ENCODE measurements around the gene ZFP91.
A peak's percentile ranks its signal among the peaks of the same experiment; 100 is the strongest.

Gene ZFP91

GRCh38 chr11:58617976-58618557, 39.2 kb downstream of the ZFP91 start:
- Histone ChIP-seq H3K4me3 (IDR thresholded peaks at IDR 0.05; ENCODE audit: insufficient read depth, low read depth, low read length) (no peak overlapping the region), H3K4me2 (no peak overlapping the region), H3K4me1 (ENCODE audit: low read depth, poor library complexity, severe bottlenecking) (no peaks in the 10 kb centered on the region), H4K20me1 (ENCODE audit: insufficient read depth) (no peaks in the 10 kb centered on the region), H3K27me3 (ENCODE audit: insufficient read depth, low read depth) (no peaks in the 10 kb centered on the region), H3K9ac (no peak overlapping the region), H3K27ac (no peak overlapping the region), H3K36me3 (ENCODE audit: insufficient read depth) (peaks cover 8% of the 10 kb centered on the region; the same call in 1 of the 2 replicates), H3K79me2 (ENCODE audit: insufficient read depth, low read depth) (no peaks in the 10 kb centered on the region), H2AFZ (ENCODE audit: low read depth) (no peak overlapping the region)
- TF ChIP-seq, protein P1, sequence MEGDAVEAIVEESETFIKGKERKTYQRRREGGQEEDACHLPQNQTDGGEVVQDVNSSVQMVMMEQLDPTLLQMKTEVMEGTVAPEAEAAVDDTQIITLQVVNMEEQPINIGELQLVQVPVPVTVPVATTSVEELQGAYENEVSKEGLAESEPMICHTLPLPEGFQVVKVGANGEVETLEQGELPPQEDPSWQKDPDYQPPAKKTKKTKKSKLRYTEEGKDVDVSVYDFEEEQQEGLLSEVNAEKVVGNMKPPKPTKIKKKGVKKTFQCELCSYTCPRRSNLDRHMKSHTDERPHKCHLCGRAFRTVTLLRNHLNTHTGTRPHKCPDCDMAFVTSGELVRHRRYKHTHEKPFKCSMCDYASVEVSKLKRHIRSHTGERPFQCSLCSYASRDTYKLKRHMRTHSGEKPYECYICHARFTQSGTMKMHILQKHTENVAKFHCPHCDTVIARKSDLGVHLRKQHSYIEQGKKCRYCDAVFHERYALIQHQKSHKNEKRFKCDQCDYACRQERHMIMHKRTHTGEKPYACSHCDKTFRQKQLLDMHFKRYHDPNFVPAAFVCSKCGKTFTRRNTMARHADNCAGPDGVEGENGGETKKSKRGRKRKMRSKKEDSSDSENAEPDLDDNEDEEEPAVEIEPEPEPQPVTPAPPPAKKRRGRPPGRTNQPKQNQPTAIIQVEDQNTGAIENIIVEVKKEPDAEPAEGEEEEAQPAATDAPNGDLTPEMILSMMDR (conservative IDR thresholded peaks at IDR 0.05; ENCODE audit: low read depth, low read length): 0 out of 2 replicates have a peak, but pooled peaks have one; percentile 22

- H3K9ac ChIP-seq: no peak overlapping the region
- TF ChIP-seq, protein P1 (conservative IDR thresholded peaks at IDR 0.05; ENCODE audit: low read depth, low read length): no peak
- no peak overlapping the region for H3K4me3 ChIP-seq (IDR thresholded peaks at IDR 0.05; ENCODE audit: insufficient read depth, low read depth, low read length)
- no peaks in the 10 kb centered on the region for H3K27me3 ChIP-seq (ENCODE audit: insufficient read depth, low read depth)
- no peaks in the 10 kb centered on the region for H4K20me1 ChIP-seq (ENCODE audit: insufficient read depth)
- no peak overlapping the region for H3K4me2 ChIP-seq
- H3K79me2 ChIP-seq (ENCODE audit: insufficient read depth, low read depth): no peaks in the 10 kb centered on the region
- H3K27ac ChIP-seq: no peak overlapping the region
- H3K36me3 ChIP-seq (ENCODE audit: insufficient read depth): peaks cover 4% of the 10 kb centered on the region; the same call in 1 of the 2 replicates
- H3K4me1 ChIP-seq (ENCODE audit: low read depth, poor library complexity, severe bottlenecking): peaks cover 12% of the 10 kb centered on the region
- no peak overlapping the region for H2AFZ ChIP-seq (ENCODE audit: low read depth)
Observed at GRCh38 chr11:58621586-58622262, 42.9 kb downstream of the ZFP91 start.

DNA sequence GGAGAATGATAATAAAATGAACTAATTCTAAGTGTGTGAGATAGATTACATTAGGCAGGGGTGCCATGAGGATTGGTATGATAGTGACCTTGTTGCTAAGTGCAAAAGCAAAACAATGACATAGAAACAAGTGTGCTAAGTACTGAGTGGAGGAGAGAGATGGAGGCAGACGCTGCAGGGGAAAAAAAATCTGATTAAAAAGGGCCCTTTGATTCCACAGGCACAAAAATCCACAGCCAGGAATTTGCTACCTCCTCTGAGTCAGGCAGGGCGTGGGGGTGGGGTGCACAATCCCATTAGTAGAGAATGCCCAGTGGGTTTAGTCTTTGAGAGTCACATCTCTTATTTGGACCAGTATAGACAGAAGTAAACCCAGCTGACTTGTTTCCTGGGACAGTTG, 43.5 kb downstream of the ZFP91 start, which contains the start of gene CNTF:
Gene CNTF, plus strand, starts transcription at position 322 of the 400 bp plus-strand sequence. CDS start 88 bp downstream, outside the sequence.
- H2AFZ ChIP-seq (ENCODE audit: low read depth): no peak within 1 kb of the TSS
- H3K36me3 ChIP-seq (ENCODE audit: insufficient read depth): peaks cover 4% of the 10 kb centered on the region; the same call in 1 of the 2 replicates
- H3K4me1 ChIP-seq (ENCODE audit: low read depth, poor library complexity, severe bottlenecking): peaks cover 18% of the 10 kb centered on the region
- H4K20me1 ChIP-seq (ENCODE audit: insufficient read depth): no peaks in the 10 kb centered on the region
- H3K9ac ChIP-seq: no peak within 1 kb of the TSS
- TF ChIP-seq, protein P1 (conservative IDR thresholded peaks at IDR 0.05; ENCODE audit: low read depth, low read length): no peak
- no peaks in the 10 kb centered on the region for H3K79me2 ChIP-seq (ENCODE audit: insufficient read depth, low read depth)
- H3K27me3 ChIP-seq (ENCODE audit: insufficient read depth, low read depth): no peaks in the 10 kb centered on the region
- no peak within 1 kb of the TSS for H3K4me3 ChIP-seq (IDR thresholded peaks at IDR 0.05; ENCODE audit: insufficient read depth, low read depth, low read length)
- H3K4me2 ChIP-seq: no peak within 1 kb of the TSS
- H3K27ac ChIP-seq: no peak within 1 kb of the TSS

DNA sequence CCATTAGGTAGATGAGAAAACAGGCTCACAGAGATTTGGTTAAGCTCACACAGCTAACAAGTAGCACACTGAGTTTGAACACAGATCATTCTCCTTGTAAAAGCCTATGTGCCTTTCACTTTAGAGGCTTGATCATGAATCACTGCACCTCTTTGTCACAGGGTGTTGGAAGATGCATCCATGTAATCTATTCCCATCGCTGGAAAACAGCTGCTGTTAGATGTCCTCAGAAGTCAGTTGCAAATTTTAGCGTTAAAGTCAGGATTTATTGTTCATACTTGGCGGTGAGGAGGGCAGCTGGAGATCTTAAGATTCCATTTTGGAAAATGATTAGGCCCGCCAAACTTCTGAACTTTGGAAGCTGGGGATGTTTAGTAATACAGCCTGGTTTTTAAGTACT, 46.2 kb downstream of the ZFP91 start:
- Histone ChIP-seq H3K36me3 (ENCODE audit: insufficient read depth) (peaks cover 4% of the 10 kb centered on the region; the same call in 1 of the 2 replicates), H3K4me1 (ENCODE audit: low read depth, poor library complexity, severe bottlenecking) (peaks cover 22% of the 10 kb centered on the region), H2AFZ (ENCODE audit: low read depth) (no peak overlapping the region), H3K79me2 (ENCODE audit: insufficient read depth, low read depth) (no peaks in the 10 kb centered on the region), H3K4me2 (no peak overlapping the region), H4K20me1 (ENCODE audit: insufficient read depth) (no peaks in the 10 kb centered on the region), H3K27me3 (ENCODE audit: insufficient read depth, low read depth) (no peaks in the 10 kb centered on the region), H3K27ac (no peak overlapping the region), H3K9ac (no peak overlapping the region), H3K4me3 (IDR thresholded peaks at IDR 0.05; ENCODE audit: insufficient read depth, low read depth, low read length) (no peak overlapping the region)
- TF ChIP-seq, protein P1 (conservative IDR thresholded peaks at IDR 0.05; ENCODE audit: low read depth, low read length): no peak

Data from KMS-11 (cell line).